HG02973 (cell line): ENCODE data around the gene GSX1.
"Not testable (repeated sequence)": the region's sequence is repeated elsewhere in the genome, so short reads cannot be mapped to it uniquely, and the experiment has no call there.

Source experiments
- ATAC-seq: cut with Tn5 transposase; IDR thresholded peaks from one replicate; pipeline ENCODE4 v1.9.1; 2021; ENCODE audit warnings: moderate library complexity; ENCODE audit not compliant: unreplicated experiment

The GSX1 gene

DNA sequence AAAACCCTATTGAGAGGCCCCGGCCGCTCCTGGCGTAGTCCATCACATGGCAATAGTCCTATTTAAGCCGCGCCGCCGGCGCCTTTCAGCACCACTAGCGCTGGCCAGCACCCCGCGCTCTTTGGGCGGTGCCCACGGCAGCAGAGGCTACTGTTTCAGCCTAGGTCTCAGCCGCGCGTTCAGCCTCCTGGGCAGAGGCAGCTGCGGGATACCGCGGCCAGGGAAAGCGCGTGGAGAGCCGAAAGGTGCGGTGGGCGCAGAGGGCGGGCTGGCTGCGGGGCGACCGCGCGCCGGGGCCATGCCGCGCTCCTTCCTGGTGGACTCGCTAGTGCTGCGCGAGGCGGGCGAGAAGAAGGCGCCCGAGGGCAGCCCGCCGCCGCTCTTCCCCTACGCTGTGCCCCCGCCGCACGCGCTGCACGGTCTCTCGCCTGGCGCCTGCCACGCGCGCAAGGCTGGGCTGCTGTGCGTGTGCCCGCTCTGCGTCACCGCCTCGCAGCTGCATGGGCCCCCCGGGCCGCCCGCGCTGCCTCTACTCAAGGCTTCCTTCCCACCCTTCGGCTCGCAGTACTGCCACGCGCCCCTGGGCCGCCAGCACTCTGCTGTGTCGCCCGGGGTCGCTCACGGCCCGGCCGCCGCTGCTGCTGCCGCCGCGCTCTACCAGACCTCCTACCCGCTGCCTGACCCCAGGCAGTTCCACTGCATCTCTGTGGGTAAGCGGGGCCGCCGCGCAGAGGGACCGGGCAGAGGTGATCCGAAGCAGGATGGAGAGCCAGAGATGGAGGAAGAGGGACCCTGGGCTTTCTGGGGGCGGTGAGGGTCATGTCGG, at the start of gene GSX1:
Gene GSX1, plus strand, starts transcription at position 91 of the 826 bp plus-strand sequence. Its CDS starts 208 bp downstream, at position 299.
- ATAC-seq = no peak

DNA sequence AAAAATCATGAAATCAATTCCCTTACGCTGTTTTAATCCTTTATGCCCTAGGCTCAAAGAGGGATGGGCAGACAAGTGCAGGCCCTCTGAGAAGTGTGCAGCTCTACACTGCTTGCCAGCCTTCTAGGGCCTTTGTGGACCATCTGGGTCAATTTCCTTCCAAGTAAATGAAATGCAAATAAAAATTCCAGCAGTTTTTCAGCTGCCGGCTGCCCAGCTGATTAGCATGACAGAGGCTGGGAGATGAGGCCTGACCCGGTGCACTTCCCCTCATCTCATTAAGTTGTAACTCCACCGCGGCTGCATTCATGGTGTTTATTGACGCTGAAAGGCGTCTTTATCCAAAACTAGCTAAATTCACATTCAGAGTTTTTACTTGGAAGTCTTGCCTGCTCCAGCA, 47.5 kb upstream of the GSX1 start:
- no peak for ATAC-seq

GRCh38 chr13:27745301-27745700, 47.0 kb upstream of the GSX1 start:
- ATAC-seq = no peak

GRCh38 chr13:27748143-27748542, 44.1 kb upstream of the GSX1 start:
- ATAC-seq = not testable (repeated sequence)

GRCh38 chr13:27751953-27752532, 40.2 kb upstream of the GSX1 start:
- no peak for ATAC-seq

- no peak for ATAC-seq
These were observed 26.6 kb upstream of the GSX1 start for GRCh38 chr13:27765650-27766049.

- no peak for ATAC-seq
These were observed 21.5 kb upstream of the GSX1 start for GRCh38 chr13:27770809-27771208.

DNA sequence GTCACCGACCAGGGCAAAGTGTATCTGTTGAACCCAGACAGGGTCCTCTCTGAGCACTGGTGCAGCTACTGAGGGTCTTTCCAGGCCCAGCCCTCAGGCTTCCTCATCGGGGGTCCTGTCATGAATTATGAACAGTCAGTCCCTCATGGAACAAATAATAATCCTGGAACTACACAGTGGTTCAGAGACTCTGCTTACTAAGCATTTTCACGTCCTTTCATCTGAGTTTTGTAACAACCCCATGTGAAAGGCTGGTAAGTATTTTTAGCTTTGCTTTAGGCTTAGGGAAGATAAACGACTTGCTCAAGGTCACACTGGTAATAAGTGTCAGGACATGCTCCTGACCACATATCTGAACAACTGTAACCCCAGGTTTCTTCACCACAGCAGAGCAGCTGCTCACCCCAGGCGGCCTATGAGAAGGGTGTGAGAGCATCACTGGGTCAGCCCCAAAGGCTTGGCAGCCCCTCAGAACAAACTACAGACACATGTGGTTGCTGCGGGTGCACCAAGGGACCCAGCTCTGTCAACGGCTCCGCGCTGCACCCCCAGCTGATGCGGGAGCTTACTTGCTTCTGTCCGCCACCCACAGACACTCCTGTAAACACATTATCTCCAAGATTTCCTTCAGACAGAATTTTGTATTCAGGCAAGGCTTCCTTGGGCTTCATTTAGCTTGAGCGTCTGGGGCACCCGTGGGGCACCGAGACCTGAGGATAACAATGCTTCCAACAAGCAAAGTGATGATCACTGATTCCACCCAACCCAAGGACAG, 19.4 kb upstream of the GSX1 start:
- ATAC-seq = no peak

DNA sequence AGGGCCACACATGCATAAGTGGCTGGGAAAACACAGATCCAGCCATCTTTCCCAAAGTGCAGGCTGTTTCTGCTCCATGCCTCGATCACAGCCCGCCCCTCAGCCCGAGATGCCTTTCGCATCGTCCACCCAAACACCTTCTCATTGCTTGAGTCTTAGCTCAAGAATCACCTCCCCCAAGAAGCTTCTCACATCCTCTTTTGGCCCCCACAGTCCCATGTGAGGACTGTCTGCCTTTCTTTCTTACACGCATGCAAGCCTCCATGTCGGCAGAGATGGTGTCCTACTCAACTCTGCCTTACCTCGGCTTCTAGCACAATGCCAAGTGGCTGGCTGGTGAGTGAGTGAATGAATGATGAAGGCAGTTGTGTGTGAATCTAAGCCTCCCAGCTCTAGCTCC, 18.1 kb upstream of the GSX1 start:
- no peak for ATAC-seq

DNA sequence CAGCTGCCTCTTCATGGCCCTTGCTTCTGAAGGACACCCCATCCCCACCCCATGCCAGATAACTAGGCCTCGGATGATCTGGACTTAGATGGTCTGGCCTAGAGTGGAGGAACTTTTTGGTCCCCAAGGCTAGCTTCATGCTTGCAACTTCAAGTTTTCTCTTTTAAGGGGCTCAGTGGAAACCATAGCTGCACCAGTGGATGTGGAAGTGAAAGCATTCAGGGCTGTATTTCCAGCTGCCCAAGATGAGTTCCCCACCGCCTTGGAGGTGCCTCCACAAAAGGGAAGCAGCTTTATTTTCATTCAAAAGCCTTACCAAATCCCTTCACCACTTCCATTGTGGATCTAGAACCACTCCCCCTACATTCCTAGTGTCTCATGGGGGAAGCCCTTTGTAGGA, 17.6 kb upstream of the GSX1 start:
- no peak for ATAC-seq

GRCh38 chr13:27775943-27776342, 16.3 kb upstream of the GSX1 start:
- no peak for ATAC-seq

- no peak for ATAC-seq
These were observed 10.1 kb upstream of the GSX1 start for GRCh38 chr13:27782151-27782550.

GRCh38 chr13:27783111-27783510, 9.2 kb upstream of the GSX1 start:
- ATAC-seq = no peak

- ATAC-seq = no peak
These were observed 4.0 kb upstream of the GSX1 start for GRCh38 chr13:27788271-27788670.

DNA sequence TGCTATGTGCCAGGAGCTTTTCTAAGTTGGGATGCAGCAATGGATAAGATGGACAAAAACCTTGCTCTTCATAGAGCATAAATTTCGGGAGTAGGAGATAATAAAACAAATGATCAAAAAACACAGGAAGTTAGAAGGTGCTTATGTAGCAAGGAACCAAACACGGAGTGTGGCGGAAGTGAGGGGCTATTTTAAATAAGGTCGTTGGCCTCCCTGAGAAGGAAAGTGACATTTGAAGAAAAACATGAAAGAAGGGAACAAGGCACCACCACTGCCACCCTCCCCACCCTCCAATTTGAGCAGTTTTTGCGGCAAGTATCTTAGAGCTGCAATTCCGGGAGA, 3.2 kb upstream of the GSX1 start:
- no peak for ATAC-seq

DNA sequence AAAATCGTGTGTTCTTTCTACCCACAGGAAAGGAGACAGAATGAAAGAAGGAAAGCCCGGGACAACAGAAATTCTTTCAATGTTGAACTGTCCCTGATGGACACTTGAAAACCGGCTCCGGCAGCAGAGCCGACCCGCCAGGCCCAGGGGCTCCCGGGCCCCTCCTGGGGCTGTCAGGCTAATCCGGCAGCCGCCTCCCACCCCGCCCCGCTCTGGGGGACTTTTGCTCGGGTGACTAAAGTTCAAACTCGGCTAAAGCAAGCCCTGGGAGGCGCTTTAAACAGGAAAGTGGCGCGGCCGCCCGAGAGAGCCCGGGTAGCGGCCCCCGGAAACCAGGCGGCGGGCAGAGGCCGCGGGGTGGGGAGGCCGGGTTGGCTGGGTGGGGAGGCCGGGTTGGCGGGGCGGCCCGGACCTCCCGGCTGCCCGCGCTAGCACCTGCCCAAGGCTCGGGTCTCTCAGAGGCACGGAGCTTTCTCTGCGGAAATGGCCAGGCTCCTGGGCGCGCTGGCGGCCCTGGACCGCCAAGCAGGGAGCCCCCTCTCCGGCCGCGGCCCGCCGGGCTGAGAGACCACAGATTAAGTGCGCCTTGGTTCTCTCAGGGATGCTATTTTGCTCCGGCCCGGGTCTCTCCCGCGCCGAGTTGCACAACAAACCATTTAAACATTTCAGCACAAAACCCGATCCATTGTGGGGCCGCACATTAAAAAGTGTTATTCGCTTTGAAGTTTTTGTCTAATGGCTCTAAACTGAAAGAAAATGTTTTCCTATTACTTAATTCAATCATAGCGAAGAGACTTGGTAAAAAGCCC, 2.6 kb upstream of the GSX1 start:
- ATAC-seq = no peak

DNA sequence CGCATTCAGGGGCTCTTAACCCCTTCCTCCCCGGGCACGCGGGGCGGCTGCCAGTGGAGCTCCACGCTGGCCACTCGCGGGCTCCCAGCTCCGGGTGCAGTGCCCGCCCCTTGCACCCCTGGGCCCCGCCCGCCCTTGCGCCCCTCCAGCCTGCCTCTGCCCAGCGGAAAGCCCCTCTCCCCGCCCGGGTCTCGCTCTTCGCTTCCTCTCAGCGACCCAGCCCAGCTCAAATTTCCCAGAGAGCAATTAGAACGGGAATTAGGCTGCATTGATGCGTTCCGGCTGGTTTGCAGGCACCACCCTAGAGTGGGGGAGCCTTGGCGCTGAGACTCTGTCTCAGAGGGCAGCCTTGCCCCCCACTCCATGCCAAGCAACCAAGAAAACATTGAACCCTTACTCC, 1.8 kb upstream of the GSX1 start:
- ATAC-seq = no peak

GRCh38 chr13:27791146-27791900, 960 bp upstream of the GSX1 start:
- ATAC-seq = no peak

DNA sequence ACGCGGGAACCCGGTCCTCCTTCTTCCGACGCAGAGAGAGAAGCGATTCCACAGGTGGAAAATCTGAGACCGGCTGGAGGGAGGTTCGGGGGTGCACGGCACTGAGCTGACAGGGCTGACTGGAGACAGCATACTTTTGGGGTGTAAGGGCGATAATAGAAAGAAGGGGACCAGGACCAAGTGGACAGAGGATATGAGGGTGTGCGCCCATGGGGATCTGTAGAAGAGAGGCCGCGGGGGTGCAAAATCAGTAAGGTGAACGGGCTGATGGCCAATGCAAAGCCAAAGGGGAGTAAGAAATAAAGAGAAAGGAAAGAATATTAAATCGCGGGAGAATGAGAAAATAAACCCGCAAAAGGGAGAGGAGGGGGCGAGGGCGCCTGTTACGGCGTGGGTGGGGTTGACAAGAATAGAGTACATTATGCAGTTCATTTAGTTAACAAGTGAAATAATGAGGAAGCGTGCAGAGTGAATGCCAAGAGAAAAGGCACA, 336 bp upstream of the GSX1 start:
- ATAC-seq = no peak
